Mesendoderm (in vitro differentiated cells): Measurements from ENCODE around the gene DENND1A.
A peak's percentile ranks its signal among the peaks of the same experiment; 100 is the strongest.

ENCODE experiments used
- DNase-seq: peaks from one replicate; pipeline ENCODE4 v3.0.0; 2013
- H2AK5ac ChIP-seq: 2 replicates; pipeline ENCODE4 v1.6.1; 2013; ENCODE audit warnings: low read length, inconsistent platforms
- H2BK120ac ChIP-seq: 2 replicates; pipeline ENCODE4 v1.6.1; 2013; ENCODE audit warnings: low read depth, mild to moderate bottlenecking, low read length, moderate library complexity, mixed read lengths
- H2BK15ac ChIP-seq: replicated peaks from 2 replicates; pipeline ENCODE4 v1.6.1; 2013; ENCODE audit warnings: low read depth, mild to moderate bottlenecking, moderate library complexity
- H2BK5ac ChIP-seq: 2 replicates; pipeline ENCODE4 v1.6.1; 2013; ENCODE audit warnings: low read length, inconsistent platforms
- H3K18ac ChIP-seq: 2 replicates; pipeline ENCODE4 v1.6.1; 2013; ENCODE audit warnings: mild to moderate bottlenecking, low read length, mixed read lengths
- H3K23ac ChIP-seq: one replicate; pipeline ENCODE4 v1.6.1; 2013; ENCODE audit warnings: low read length
- H3K27ac ChIP-seq: 2 replicates; pipeline ENCODE4 v1.5.1; 2013; ENCODE audit warnings: low read depth, mild to moderate bottlenecking, inconsistent platforms, low read length, moderate library complexity
- H3K27me3 ChIP-seq: 2 replicates; pipeline ENCODE4 v1.6.1; 2013; ENCODE audit warnings: low read length, control low read depth, mild to moderate bottlenecking, inconsistent platforms; ENCODE audit not compliant: insufficient read depth, poor library complexity
- H3K36me3 ChIP-seq: 2 replicates; pipeline ENCODE4 v1.6.1; 2013; ENCODE audit warnings: low read length, inconsistent platforms; ENCODE audit not compliant: control insufficient read depth, insufficient read depth
- H3K4ac ChIP-seq: one replicate; pipeline ENCODE4 v1.6.1; 2013; ENCODE audit warnings: low read depth, mild to moderate bottlenecking, low read length, moderate library complexity
- H3K4me1 ChIP-seq: 2 replicates; pipeline ENCODE4 v1.6.1; 2013; ENCODE audit warnings: low read depth, low read length, inconsistent platforms; ENCODE audit not compliant: control insufficient read depth
- H3K4me2 ChIP-seq: 2 replicates; pipeline ENCODE4 v1.6.1; 2013; ENCODE audit warnings: low read length
- H3K4me3 ChIP-seq: 2 replicates; pipeline ENCODE4 v1.5.1; 2013; ENCODE audit warnings: mild to moderate bottlenecking, low read length
- H3K56ac ChIP-seq: one replicate; pipeline ENCODE4 v1.6.1; 2013; ENCODE audit warnings: low read length
- H3K79me1 ChIP-seq: 2 replicates; pipeline ENCODE4 v1.6.1; 2013; ENCODE audit warnings: low read length, inconsistent platforms
- H3K79me2 ChIP-seq: 2 replicates; pipeline ENCODE4 v1.6.1; 2013; ENCODE audit warnings: mild to moderate bottlenecking, low read length; ENCODE audit not compliant: control insufficient read depth, insufficient read depth
- H3K9ac ChIP-seq: 2 replicates; pipeline ENCODE4 v1.6.1; 2013; ENCODE audit warnings: low read length, inconsistent platforms
- H4K5ac ChIP-seq: one replicate; pipeline ENCODE4 v1.6.1; 2013; ENCODE audit warnings: low read length
- H4K8ac ChIP-seq: one replicate; pipeline ENCODE4 v1.6.1; 2013; ENCODE audit warnings: low read depth, mild to moderate bottlenecking, control low read depth, low read length, moderate library complexity
- WGBS: extraction: QIAGEN DNeasy Blood & Tissue Kit; methylation state at CpG from one replicate; pipeline ENCODE4 v1.1.7; 2013; ENCODE audit warnings: low lambda C conversion rate, missing lambda C conversion rate; ENCODE audit not compliant: insufficient coverage; ENCODE audit errors: extremely low coverage; 5-methylcytosine and 5-hydroxymethylcytosine counted together

Gene DENND1A

DNA sequence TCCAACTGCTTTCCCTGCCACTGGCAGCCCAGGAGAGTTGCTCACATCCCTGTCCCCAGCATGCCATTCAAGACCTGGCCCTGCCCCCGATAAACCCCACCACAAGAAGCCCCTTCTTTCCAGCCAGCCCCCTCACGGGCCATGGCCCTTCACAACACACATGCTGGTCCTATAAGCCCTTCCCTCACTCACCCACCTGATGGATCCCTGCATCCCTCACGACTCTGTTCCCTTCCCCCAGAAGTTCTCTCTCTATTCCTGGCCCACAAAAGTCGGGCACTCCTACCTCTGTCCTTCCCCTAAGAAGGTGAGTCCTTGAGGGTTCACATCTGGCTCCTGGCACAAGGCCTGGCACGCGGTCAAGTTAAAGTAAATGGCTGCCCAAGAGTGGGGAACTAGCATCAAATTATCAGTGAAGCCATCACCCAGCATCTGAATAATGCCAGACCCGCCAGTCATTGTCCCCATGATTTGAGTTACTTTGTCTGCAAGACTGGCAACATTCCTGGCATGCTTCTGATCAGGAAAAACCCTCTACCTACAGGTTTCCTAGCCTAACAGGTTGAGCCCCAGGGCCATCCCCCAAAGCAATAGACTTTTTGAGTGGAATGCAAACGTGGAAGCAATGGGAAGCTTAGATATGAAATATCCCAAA lies 508.0 kb downstream of the DENND1A start:
- H2BK5ac ChIP-seq: no peak overlapping the region
- no peaks in the 10 kb centered on the region for H3K79me1 ChIP-seq
- no peak overlapping the region for H3K18ac ChIP-seq
- H4K8ac ChIP-seq: no peak overlapping the region
- H3K9ac ChIP-seq: no peak overlapping the region
- no peak overlapping the region for H2AK5ac ChIP-seq
- no peak overlapping the region for H3K4ac ChIP-seq
- no CpG with 5 or more reads among the region's 8 CpGs for WGBS
- no peak overlapping the region for H4K5ac ChIP-seq
- no peaks in the 10 kb centered on the region for H3K79me2 ChIP-seq
- no peak overlapping the region for H3K4me3 ChIP-seq
- H3K4me1 ChIP-seq: peaks cover 22% of the 10 kb centered on the region
- no peak overlapping the region for H3K56ac ChIP-seq
- DNase-seq: peak; percentile 85
- H3K36me3 ChIP-seq: no peaks in the 10 kb centered on the region
- H3K23ac ChIP-seq: no peak overlapping the region
- no peak overlapping the region for H2BK120ac ChIP-seq
- H3K27me3 ChIP-seq: no peaks in the 10 kb centered on the region
- no peak overlapping the region for H3K4me2 ChIP-seq
- H2BK15ac ChIP-seq: no peak overlapping the region
- no peak overlapping the region for H3K27ac ChIP-seq

DNA sequence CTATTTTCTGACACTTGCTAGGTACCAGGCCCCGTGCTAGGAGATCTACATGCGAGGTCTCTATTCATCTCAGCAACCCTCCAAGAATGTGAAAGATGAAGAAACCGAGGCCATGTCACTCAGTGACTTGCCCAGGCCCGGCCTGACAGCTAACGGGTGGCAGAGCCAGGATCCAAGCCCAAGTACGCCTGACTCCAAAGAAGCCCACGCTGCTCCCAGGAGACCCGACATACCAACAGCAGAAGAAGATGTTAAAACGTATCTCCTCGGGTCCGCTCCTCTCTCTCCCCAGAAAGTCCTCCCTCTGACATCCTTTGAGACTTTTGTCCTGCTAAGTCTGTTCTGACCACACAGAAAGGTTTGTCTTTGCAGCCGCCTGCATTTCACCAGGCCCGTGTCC lies 508.7 kb downstream of the DENND1A start:
- Histone ChIP-seq H3K18ac (no peak overlapping the region), H3K56ac (no peak overlapping the region), H3K27ac (no peak overlapping the region), H3K79me2 (no peaks in the 10 kb centered on the region), H3K4me2 (no peak overlapping the region), H4K8ac (no peak overlapping the region), H2BK15ac (no peak overlapping the region), H2BK120ac (no peak overlapping the region), H2AK5ac (no peak overlapping the region), H3K23ac (no peak overlapping the region), H3K4ac (no peak overlapping the region), H3K4me1 (peaks cover 22% of the 10 kb centered on the region), H3K4me3 (no peak overlapping the region), H3K27me3 (no peaks in the 10 kb centered on the region), H3K9ac (no peak overlapping the region), H3K36me3 (no peaks in the 10 kb centered on the region), H3K79me1 (no peaks in the 10 kb centered on the region), H2BK5ac (no peak overlapping the region), H4K5ac (no peak overlapping the region)
- no peak for DNase-seq
- WGBS: no CpG with 5 or more reads among the region's 13 CpGs

DNA sequence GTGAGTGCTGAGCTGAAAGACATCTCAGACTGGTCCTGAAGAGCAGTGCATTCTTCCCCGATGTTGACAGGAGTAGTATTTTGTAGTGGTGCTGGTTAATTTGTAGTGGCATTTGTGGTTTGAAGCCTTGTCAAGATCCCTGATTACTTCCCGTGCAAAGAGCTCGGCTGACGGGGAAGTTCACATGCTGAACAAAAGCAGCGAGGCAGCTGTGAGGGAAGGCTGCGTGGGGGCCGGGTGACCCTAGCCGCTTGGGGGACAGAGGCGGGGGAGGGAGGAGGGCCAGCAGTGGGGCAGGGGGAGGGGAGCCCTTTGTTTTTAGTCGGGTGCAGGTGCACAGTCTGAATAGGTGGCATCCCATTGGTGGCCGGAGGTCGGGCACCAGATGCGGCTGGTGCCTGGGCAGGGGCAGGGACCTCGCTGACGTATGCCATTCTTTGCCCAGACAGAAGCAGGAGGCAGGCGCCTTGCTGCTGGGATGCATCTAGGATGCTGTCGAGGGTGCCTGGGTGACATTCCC lies 509.3 kb downstream of the DENND1A start:
- Histone ChIP-seq H2BK5ac (no peak overlapping the region), H3K18ac (no peak overlapping the region), H3K4me3 (no peak overlapping the region), H2BK120ac (no peak overlapping the region), H2BK15ac (no peak overlapping the region), H4K8ac (no peak overlapping the region), H2AK5ac (no peak overlapping the region), H3K23ac (no peak overlapping the region), H3K56ac (no peak overlapping the region), H3K27ac (no peak overlapping the region), H4K5ac (no peak overlapping the region), H3K79me1 (no peaks in the 10 kb centered on the region), H3K4ac (no peak overlapping the region), H3K36me3 (no peaks in the 10 kb centered on the region), H3K27me3 (no peaks in the 10 kb centered on the region), H3K9ac (no peak overlapping the region), H3K4me1 (peaks cover 22% of the 10 kb centered on the region), H3K4me2 (no peak overlapping the region), H3K79me2 (no peaks in the 10 kb centered on the region)
- DNase-seq: no peak
- WGBS: no CpG with 5 or more reads among the region's 17 CpGs

DNA sequence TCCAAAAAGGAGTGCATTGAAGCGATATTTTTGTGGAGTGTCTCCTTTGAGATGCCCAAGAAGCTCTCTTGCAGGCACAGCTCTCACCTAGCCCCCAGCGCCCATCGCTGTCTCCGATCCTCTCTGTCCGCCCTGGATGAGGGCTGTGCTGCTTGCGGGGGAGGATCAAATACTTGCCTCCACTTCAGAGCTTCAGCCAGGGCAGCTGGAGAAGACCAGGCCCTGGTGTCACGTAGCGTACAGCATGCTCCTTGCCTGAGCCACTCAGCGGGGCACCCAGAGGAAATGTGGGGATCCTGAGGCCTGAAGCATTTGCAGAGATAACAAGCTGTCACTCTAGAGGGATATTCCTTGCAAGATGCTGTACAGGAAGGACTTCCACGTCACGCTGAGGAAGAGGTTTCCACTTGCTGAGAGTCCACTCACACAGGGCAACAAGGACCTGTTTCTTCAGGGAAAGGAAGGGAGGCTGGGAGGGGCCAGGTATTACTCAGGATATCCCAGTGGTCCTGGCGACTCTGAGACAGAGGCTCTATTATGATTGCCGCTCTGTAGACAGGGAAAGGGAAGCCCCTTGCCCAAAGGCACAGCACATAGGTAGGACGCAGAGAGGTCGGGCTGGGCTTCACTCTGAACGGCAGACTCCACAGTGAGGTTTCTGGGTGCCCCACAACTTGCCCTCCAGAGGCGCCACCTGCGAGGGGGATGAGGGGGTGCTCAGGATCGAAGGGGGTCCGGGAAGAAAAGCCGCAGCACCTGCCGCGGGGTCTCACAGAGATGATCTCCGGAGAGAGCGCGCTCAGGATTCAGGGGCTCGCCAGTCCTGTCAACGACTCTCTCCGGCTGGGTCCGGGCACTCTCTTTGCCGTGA lies 510.0 kb downstream of the DENND1A start:
- no peaks in the 10 kb centered on the region for H3K27me3 ChIP-seq
- DNase-seq: no peak
- H2BK5ac ChIP-seq: no peak overlapping the region
- no peak overlapping the region for H3K9ac ChIP-seq
- no peak overlapping the region for H4K5ac ChIP-seq
- no peak overlapping the region for H4K8ac ChIP-seq
- H2BK120ac ChIP-seq: no peak overlapping the region
- H3K4me2 ChIP-seq: no peak overlapping the region
- H3K79me2 ChIP-seq: no peaks in the 10 kb centered on the region
- H3K36me3 ChIP-seq: no peaks in the 10 kb centered on the region
- H2AK5ac ChIP-seq: no peak overlapping the region
- no CpG with 5 or more reads among the region's 31 CpGs for WGBS
- no peak overlapping the region for H3K4ac ChIP-seq
- H3K56ac ChIP-seq: no peak overlapping the region
- H3K18ac ChIP-seq: no peak overlapping the region
- H3K4me3 ChIP-seq: no peak overlapping the region
- no peak overlapping the region for H2BK15ac ChIP-seq
- H3K23ac ChIP-seq: no peak overlapping the region
- no peak overlapping the region for H3K27ac ChIP-seq
- no peaks in the 10 kb centered on the region for H3K79me1 ChIP-seq
- H3K4me1 ChIP-seq: peaks cover 22% of the 10 kb centered on the region

DNA sequence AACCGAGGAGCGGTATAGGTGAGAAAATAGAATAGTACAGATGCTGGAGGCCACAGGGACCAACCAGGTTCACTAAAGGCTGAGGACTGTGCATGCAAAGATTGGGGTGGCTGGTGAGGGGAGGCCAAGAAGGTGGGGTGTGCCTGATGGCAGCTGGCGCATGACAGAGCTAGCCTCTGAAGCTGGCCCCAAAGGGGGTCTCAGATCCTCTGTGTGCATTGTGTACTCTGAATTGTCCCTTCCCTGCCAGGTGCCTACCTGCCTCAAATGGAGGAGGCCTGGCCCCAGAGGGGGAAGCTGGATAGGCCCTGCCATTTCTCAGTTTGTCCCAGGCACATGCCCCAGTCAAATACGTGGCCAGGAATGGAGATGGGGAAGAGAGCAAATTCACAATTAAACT lies 510.8 kb downstream of the DENND1A start:
- Histone ChIP-seq H4K5ac (no peak overlapping the region), H2AK5ac (no peak overlapping the region), H3K4me2 (no peak overlapping the region), H3K56ac (no peak overlapping the region), H3K27ac (no peak overlapping the region), H2BK120ac (no peak overlapping the region), H3K4me1 (peaks cover 20% of the 10 kb centered on the region), H3K36me3 (no peaks in the 10 kb centered on the region), H3K23ac (no peak overlapping the region), H3K9ac (no peak overlapping the region), H3K4me3 (no peak overlapping the region), H3K79me2 (no peaks in the 10 kb centered on the region), H2BK5ac (no peak overlapping the region), H4K8ac (no peak overlapping the region), H3K79me1 (no peaks in the 10 kb centered on the region), H3K4ac (no peak overlapping the region), H3K27me3 (no peaks in the 10 kb centered on the region), H2BK15ac (no peak overlapping the region), H3K18ac (no peak overlapping the region)
- WGBS: no CpG with 5 or more reads among the region's 4 CpGs
- no peak for DNase-seq
